Breast epithelium (tissue), 4 donors: ENCODE measurements around the gene MOB3A. TPM values are rescaled to one million over a fixed set of nuclear protein-coding genes. Genes with fewer than 3 reads are reported as not detected.

Source experiments
- DNase-seq, 2 donors: peaks; one replicate each; pipeline ENCODE4 v3.0.0-alpha.2; 2019; ENCODE audit warnings: low spot score in 2 of 2
- H3K27ac ChIP-seq, 2 donors: fragments of 200-600 bp; sonication (generic) in 1 of 2; one replicate each; pipeline ENCODE4 v1.5.1; 2016 to 2019; ENCODE audit warnings: mild to moderate bottlenecking in 1 of 2
- H3K27me3 ChIP-seq, 2 donors: fragments of 200-600 bp; sonication (generic) in 1 of 2; one replicate each; pipeline versions ENCODE4 v1.5.1 to v1.6.0; 2017 to 2019; ENCODE audit warnings: control low read depth in 1 of 2, mild to moderate bottlenecking in 1 of 2
- H3K36me3 ChIP-seq: fragments of 200-600 bp; one replicate; pipeline ENCODE4 v1.5.1; 2019
- H3K4me1 ChIP-seq, 2 donors: fragments of 200-600 bp; sonication (generic); one replicate each; pipeline ENCODE4 v1.5.1; 2016 to 2019; ENCODE audit warnings: control low read depth in 1 of 2
- H3K4me3 ChIP-seq, 3 donors: fragments of 200-600 bp; sonication (generic); 1 replicate in 2 of 3; 2 replicates in 1 of 3; pipeline ENCODE4 v1.5.1; 2016 to 2019; ENCODE audit warnings: mild to moderate bottlenecking in 3 of 3, moderate library complexity in 2 of 3
- H3K9me3 ChIP-seq, 2 donors: fragments of 200-600 bp; sonication (generic) in 1 of 2; one replicate each; pipeline ENCODE4 v1.5.1; 2016 to 2019; ENCODE audit warnings: control low read depth in 1 of 2
- POLR2A ChIP-seq: fragments of 450-650 bp; IDR thresholded peaks from one replicate; pipeline ENCODE4 v1.6.1; 2016; ENCODE audit warnings: antibody characterized with exemption, mild to moderate bottlenecking, moderate library complexity
- POLR2AphosphoS5 ChIP-seq, 3 donors: sonication (generic); formaldehyde crosslinking; IDR thresholded peaks; one replicate each; pipeline ENCODE4 v1.6.1; 2017; ENCODE audit warnings: antibody characterized with exemption in 3 of 3
- intact Hi-C: fragments of 100-400 bp; cut with DNase I; formaldehyde crosslinking; loops from one replicate; pipeline ENCODE4 v1.15.1; 2023; ENCODE audit warnings: low total_unique reads
- total RNA-seq, 3 donors: library from RNA; depleted of rRNA; stranded (reverse); fragments of >200 nt; gene quantifications; one replicate each; pipeline ENCODE4 v1.1.0, GENCODE V29; 2016
- TF ChIP-seq, protein P1 (sequence below), 3 donors: fragments of 450-650 bp; IDR thresholded peaks; one replicate each; pipeline ENCODE4 v1.5.1; 2016 to 2017; ENCODE audit warnings: antibody characterized with exemption in 3 of 3, mild to moderate bottlenecking in 3 of 3, moderate library complexity in 3 of 3

The MOB3A gene
- total RNA-seq, 3 donors from 2014 or later: 18.3 to 45.8 (median 29.2) TPM

DNA sequence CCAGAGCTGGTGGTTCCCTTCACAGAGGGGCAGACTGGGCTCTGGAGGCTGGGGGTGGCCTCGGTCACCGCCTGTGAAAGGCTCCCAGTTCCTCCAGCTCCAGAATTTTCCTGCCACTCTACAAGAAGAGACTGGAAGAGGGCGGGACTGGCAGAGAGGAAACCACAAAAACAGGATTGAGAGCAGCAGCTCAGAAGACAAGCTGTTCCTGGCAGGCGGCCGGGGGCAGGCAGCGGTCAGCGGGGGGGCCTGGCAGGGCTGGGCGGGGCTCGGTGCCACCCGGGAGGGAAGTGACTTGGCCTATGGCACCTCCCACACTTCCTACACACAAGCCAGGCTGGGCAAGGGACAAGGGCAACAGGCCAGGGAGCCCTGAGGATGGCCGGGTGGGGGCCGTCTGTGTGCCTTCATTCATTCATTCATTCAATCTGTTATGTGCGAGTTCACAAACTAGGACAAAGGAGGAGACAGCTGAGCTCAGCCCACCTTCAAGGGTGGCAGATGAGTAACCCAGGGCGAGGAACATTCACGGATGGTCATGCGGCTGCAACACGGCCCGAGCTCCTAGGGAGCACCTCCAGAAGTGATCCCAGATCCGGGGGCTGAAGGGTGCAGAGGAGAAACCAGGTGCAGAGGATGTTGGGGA, 63.7 kb downstream of the MOB3A start:
- peaks cover 7 to 10% of the 10 kb centered on the region in 2 donors for H3K9me3 ChIP-seq
- DNase-seq: peak; percentile 99
- peak overlapping the region in 2 of 3 donors; percentile 23 to 30 for H3K4me3 ChIP-seq
- peak; percentile 86 to 90 (median 87) for TF ChIP-seq POLR2AphosphoS5 (IDR thresholded peaks at IDR 0.05)
- TF ChIP-seq POLR2A: no peak
- TF ChIP-seq, protein P1, sequence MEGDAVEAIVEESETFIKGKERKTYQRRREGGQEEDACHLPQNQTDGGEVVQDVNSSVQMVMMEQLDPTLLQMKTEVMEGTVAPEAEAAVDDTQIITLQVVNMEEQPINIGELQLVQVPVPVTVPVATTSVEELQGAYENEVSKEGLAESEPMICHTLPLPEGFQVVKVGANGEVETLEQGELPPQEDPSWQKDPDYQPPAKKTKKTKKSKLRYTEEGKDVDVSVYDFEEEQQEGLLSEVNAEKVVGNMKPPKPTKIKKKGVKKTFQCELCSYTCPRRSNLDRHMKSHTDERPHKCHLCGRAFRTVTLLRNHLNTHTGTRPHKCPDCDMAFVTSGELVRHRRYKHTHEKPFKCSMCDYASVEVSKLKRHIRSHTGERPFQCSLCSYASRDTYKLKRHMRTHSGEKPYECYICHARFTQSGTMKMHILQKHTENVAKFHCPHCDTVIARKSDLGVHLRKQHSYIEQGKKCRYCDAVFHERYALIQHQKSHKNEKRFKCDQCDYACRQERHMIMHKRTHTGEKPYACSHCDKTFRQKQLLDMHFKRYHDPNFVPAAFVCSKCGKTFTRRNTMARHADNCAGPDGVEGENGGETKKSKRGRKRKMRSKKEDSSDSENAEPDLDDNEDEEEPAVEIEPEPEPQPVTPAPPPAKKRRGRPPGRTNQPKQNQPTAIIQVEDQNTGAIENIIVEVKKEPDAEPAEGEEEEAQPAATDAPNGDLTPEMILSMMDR (IDR thresholded peaks at IDR 0.05): no peak
- H3K4me1 ChIP-seq: peaks cover 6 to 27% of the 10 kb centered on the region in 2 donors
- no peaks in the 10 kb centered on the region for H3K36me3 ChIP-seq
- intact Hi-C loops: no loop called here
- no peaks in the 10 kb centered on the region for H3K27me3 ChIP-seq
- peak overlapping the region; percentile 92 to 93 for H3K27ac ChIP-seq

GRCh38 chr19:2027361-2027760, 68.8 kb downstream of the MOB3A start:
- H3K27ac ChIP-seq: peak overlapping the region; percentile 72 to 76
- intact Hi-C loops: no loop called here
- H3K4me1 ChIP-seq: peaks cover 6 to 21% of the 10 kb centered on the region in 2 donors
- H3K4me3 ChIP-seq: no peak overlapping the region
- TF ChIP-seq POLR2A (no peak), POLR2AphosphoS5 (IDR thresholded peaks at IDR 0.05) (peak in 1 of 3 donors; percentile 16)
- TF ChIP-seq, protein P1 (IDR thresholded peaks at IDR 0.05): peak; percentile 8 to 42 (median 14)
- H3K9me3 ChIP-seq: peaks cover 4 to 7% of the 10 kb centered on the region in 2 donors
- DNase-seq: no peak
- H3K27me3 ChIP-seq: no peaks in the 10 kb centered on the region
- H3K36me3 ChIP-seq: no peaks in the 10 kb centered on the region

- Histone ChIP-seq H3K36me3 (no peaks in the 10 kb centered on the region), H3K4me1 (peaks cover 6 to 17% of the 10 kb centered on the region in 2 donors), H3K27ac (peak overlapping the region; percentile 72 to 76), H3K9me3 (peaks cover 4 to 7% of the 10 kb centered on the region in 2 donors), H3K4me3 (no peak overlapping the region), H3K27me3 (no peaks in the 10 kb centered on the region)
- DNase-seq: no peak
- intact Hi-C loops: no loop called here
- TF ChIP-seq POLR2AphosphoS5 (IDR thresholded peaks at IDR 0.05): no peak
- no peak for TF ChIP-seq POLR2A
- TF ChIP-seq, protein P1 (IDR thresholded peaks at IDR 0.05): no peak
Measured at GRCh38 chr19:2026770-2027169, 69.4 kb downstream of the MOB3A start.

GRCh38 chr19:2022289-2022688, 73.8 kb downstream of the MOB3A start:
- Histone ChIP-seq H3K27me3 (no peaks in the 10 kb centered on the region), H3K4me3 (no peak overlapping the region), H3K36me3 (no peaks in the 10 kb centered on the region), H3K4me1 (no peaks in the 10 kb centered on the region), H3K9me3 (peaks cover 4 to 7% of the 10 kb centered on the region in 2 donors), H3K27ac (no peak overlapping the region)
- no peak for DNase-seq
- TF ChIP-seq POLR2AphosphoS5 (IDR thresholded peaks at IDR 0.05): no peak
- no peak for TF ChIP-seq POLR2A
- TF ChIP-seq, protein P1 (IDR thresholded peaks at IDR 0.05): no peak
- intact Hi-C loops: no loop called here

GRCh38 chr19:2021453-2022140, 74.5 kb downstream of the MOB3A start:
- DNase-seq: no peak
- H3K27me3 ChIP-seq: no peaks in the 10 kb centered on the region
- TF ChIP-seq POLR2AphosphoS5 (IDR thresholded peaks at IDR 0.05) (no peak), POLR2A (no peak)
- TF ChIP-seq, protein P1 (IDR thresholded peaks at IDR 0.05): no peak
- no peaks in the 10 kb centered on the region for H3K36me3 ChIP-seq
- no peak overlapping the region for H3K4me3 ChIP-seq
- no peaks in the 10 kb centered on the region for H3K4me1 ChIP-seq
- intact Hi-C loops: no loop called here
- H3K9me3 ChIP-seq: peaks cover 4 to 7% of the 10 kb centered on the region in 2 donors
- H3K27ac ChIP-seq: no peak overlapping the region
